Measurements from ENCODE around the gene IDI1. TPM values are rescaled to one million over a fixed set of nuclear protein-coding genes. Genes with fewer than 3 reads are reported as not detected.
A peak's percentile ranks its signal among the peaks of the same experiment; 100 is the strongest.

Gene IDI1
- total RNA-seq (10 to 100 TPM; 36.9 to 43.7 TPM), polyA plus RNA-seq (ENCODE audit: insufficient read depth, low read depth, low replicate concordance) (52.1 TPM)
- long read RNA-seq, donor 1, transcript IDI1-205 (4 exons, 1,066 nt): minor isoform, 39 of 431 reads
- long read RNA-seq, donor 1, transcript IDI1-201 (5 exons, 2,301 nt): major isoform, 205 of 431 reads
- long read RNA-seq, donor 1, partial matches to known transcripts: 161 of 431 reads
- long read RNA-seq, donor 1, other reads (novel, unspliced or antisense): 24 of 431 reads
- long read RNA-seq, donor 2, transcript IDI1-205 (4 exons, 1,066 nt): minor isoform, 25 of 455 reads
- long read RNA-seq, donor 2, transcript IDI1-201 (5 exons, 2,301 nt): major isoform, 250 of 455 reads
- long read RNA-seq, donor 2, partial matches to known transcripts: 138 of 455 reads
- long read RNA-seq, donor 2, other reads (novel, unspliced or antisense): 40 of 455 reads

DNA sequence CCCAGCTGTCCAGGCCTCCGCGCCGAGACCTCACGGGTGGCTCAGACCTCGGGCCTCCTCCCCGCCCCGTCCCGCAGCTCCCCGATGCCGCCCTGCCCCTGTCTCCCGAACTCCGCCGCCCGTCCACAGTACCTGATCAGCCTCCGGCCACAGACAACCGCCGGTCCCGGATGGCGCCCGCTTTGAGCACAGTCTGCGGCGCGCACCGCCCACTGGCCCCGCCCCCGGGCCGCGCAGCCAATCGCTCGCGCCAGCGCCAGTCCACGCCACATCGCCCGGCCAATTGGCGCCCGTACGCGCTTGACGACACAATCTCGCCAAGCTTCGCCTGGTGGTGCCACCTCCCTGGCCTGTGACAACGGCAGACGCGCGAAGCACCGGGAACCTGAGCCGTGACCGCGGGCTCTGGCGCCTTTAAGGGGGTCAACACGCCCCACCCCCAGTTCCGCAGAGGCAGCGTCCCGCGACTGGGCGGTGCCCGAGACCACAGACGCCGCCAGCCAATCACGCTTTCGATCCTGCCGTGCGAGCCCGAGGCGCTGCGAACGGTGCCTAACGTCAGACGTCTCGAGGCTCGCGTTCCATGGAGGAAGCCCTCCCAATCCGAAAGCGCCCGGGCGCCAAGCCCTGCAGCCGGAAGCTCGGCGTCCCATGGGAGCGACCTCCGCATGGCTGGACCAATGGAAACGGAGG, at the start of gene IDI1:
TSS of gene IDI1 (minus strand) at position 388 of the 693 bp plus-strand sequence. CDS start at position 272, 116 bp downstream.
- H3K27ac ChIP-seq: peak within 1 kb of the TSS; percentile 99
- 0% methylated on average over 24 of the region's 83 CpGs; no CpG with 5 or more reads in 1 of the 2 donors for WGBS, 2 donors
- peak; percentile 98 for DNase-seq
- H3K9me3 ChIP-seq: no peaks in the 10 kb centered on the region
- intact Hi-C loops (cut with DNase I; ENCODE audit: low total_unique reads): no loop called here
- TF ChIP-seq, protein P1, sequence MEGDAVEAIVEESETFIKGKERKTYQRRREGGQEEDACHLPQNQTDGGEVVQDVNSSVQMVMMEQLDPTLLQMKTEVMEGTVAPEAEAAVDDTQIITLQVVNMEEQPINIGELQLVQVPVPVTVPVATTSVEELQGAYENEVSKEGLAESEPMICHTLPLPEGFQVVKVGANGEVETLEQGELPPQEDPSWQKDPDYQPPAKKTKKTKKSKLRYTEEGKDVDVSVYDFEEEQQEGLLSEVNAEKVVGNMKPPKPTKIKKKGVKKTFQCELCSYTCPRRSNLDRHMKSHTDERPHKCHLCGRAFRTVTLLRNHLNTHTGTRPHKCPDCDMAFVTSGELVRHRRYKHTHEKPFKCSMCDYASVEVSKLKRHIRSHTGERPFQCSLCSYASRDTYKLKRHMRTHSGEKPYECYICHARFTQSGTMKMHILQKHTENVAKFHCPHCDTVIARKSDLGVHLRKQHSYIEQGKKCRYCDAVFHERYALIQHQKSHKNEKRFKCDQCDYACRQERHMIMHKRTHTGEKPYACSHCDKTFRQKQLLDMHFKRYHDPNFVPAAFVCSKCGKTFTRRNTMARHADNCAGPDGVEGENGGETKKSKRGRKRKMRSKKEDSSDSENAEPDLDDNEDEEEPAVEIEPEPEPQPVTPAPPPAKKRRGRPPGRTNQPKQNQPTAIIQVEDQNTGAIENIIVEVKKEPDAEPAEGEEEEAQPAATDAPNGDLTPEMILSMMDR (IDR thresholded peaks at IDR 0.05): no peak
- peak; percentile 64 for TF ChIP-seq POLR2A (IDR thresholded peaks at IDR 0.05)
- H3K27me3 ChIP-seq: no peaks in the 10 kb centered on the region
- no peaks in the 10 kb centered on the region for H3K36me3 ChIP-seq (ENCODE audit: low read depth, missing control alignments)
- H3K4me1 ChIP-seq: peaks cover 15% of the 10 kb centered on the region
- peak within 1 kb of the TSS; percentile 73 to 85 for H3K4me3 ChIP-seq

- H3K4me1 ChIP-seq: peaks cover 7% of the 10 kb centered on the region
- no peak overlapping the region for H3K27ac ChIP-seq
- H3K4me3 ChIP-seq: no peak overlapping the region
- H3K27me3 ChIP-seq: no peaks in the 10 kb centered on the region
- TF ChIP-seq, protein P1 (IDR thresholded peaks at IDR 0.05): no peak
- TF ChIP-seq POLR2A (IDR thresholded peaks at IDR 0.05): no peak
- no peaks in the 10 kb centered on the region for H3K36me3 ChIP-seq (ENCODE audit: low read depth, missing control alignments)
- intact Hi-C loops (cut with DNase I; ENCODE audit: low total_unique reads): no loop called here
- 94 to 95% methylated on average over 3 to 6 of the region's 6 CpGs for WGBS, 2 donors
- no peaks in the 10 kb centered on the region for H3K9me3 ChIP-seq
- DNase-seq: no peak
These were observed 48.5 kb upstream of the IDI1 start for GRCh38 chr10:1097436-1097835.

GRCh38 chr10:1096287-1096889, 47.5 kb upstream of the IDI1 start:
- no peak for DNase-seq
- Histone ChIP-seq H3K27me3 (no peaks in the 10 kb centered on the region), H3K9me3 (no peaks in the 10 kb centered on the region), H3K36me3 (ENCODE audit: low read depth, missing control alignments) (no peaks in the 10 kb centered on the region), H3K4me3 (no peak overlapping the region), H3K4me1 (peaks cover 7% of the 10 kb centered on the region), H3K27ac (no peak overlapping the region)
- TF ChIP-seq, protein P1 (IDR thresholded peaks at IDR 0.05): no peak
- no peak for TF ChIP-seq POLR2A (IDR thresholded peaks at IDR 0.05)
- intact Hi-C loops (cut with DNase I; ENCODE audit: low total_unique reads): no loop called here
- WGBS, 2 donors: 92 to 97% methylated on average over 26 to 27 of the region's 27 CpGs

- no peak overlapping the region for H3K4me3 ChIP-seq
- H3K36me3 ChIP-seq (ENCODE audit: low read depth, missing control alignments): no peaks in the 10 kb centered on the region
- WGBS, 2 donors: 88 to 93% methylated on average over 12 of the region's 12 CpGs
- H3K9me3 ChIP-seq: no peaks in the 10 kb centered on the region
- intact Hi-C loops (cut with DNase I; ENCODE audit: low total_unique reads): no loop called here
- TF ChIP-seq, protein P1 (IDR thresholded peaks at IDR 0.05): no peak
- TF ChIP-seq POLR2A (IDR thresholded peaks at IDR 0.05): no peak
- no peaks in the 10 kb centered on the region for H3K27me3 ChIP-seq
- peaks cover 7% of the 10 kb centered on the region for H3K4me1 ChIP-seq
- H3K27ac ChIP-seq: no peak overlapping the region
- DNase-seq: no peak
These were observed 46.6 kb upstream of the IDI1 start for GRCh38 chr10:1095498-1095897.
